Cardiac fibroblast (primary cell): ENCODE results near the gene LRRC46.

Experiments used
- DNase-seq, 2 donors: peaks; one replicate each; pipeline versions ENCODE4 v3.0.0 to v3.0.0-alpha.2; 2010; ENCODE audit warnings: low read depth in 2 of 2
- H3K4me3 ChIP-seq, 2 donors: replicated peaks in 1 of 2; 1 replicate in 1 of 2; 2 replicates in 1 of 2; pipeline ENCODE4 v1.5.1; 2011; ENCODE audit warnings: low read depth in 2 of 2, low read length in 2 of 2, mild to moderate bottlenecking in 2 of 2, moderate library complexity in 1 of 2
- CTCF ChIP-seq: IDR thresholded peaks from one replicate; pipeline ENCODE4 v1.5.1; 2011; ENCODE audit warnings: low read depth, mild to moderate bottlenecking, low read length, inconsistent platforms

LRRC46 gene

DNA sequence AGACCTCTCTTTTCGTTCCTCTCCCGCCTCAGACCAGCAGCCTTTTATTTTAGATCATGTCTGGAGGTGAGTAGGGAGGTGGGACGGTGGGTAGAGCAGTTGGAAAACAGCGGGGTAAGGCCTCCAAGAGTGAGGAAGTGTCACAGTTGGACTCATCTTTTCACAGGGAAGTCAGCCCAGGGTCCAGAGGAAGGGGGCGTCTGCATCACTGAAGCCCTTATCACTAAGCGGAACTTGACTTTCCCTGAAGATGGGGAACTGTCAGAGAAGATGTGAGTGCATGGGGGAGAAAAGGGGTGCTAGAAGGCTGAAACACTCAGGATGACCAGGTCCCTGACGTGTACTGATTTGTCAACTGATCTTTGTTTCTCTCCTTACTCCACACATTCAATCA lies 461 bp downstream of the LRRC46 start:
- no peak for DNase-seq
- no peak for TF ChIP-seq CTCF
- peak overlapping the region; percentile 67 to 93 for H3K4me3 ChIP-seq

- no peak for TF ChIP-seq CTCF
- H3K4me3 ChIP-seq: no peak overlapping the region
- no peak for DNase-seq
Observed at GRCh38 chr17:47834756-47835155, 3.3 kb downstream of the LRRC46 start.

DNA sequence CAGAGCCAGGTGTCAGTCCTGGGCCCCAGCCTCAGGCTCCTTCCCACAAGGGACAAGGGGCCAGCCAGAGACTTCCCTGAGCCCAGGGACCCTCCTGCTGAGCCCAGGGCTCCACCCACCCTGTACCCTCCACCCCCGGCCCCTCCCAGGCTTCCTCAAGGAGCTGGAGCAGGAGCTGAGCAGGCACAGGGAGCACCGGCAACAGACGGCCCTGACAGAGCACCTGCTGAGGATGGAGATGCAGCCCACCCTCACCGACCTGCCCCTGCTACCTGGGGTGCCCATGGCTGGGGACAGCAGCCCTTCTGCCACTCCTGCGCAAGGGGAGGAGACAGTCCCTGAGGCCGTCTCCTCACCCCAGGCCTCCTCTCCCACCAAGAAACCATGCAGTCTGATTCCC lies 5.1 kb downstream of the LRRC46 start:
- TF ChIP-seq CTCF: no peak
- DNase-seq: no peak
- no peak overlapping the region for H3K4me3 ChIP-seq

DNA sequence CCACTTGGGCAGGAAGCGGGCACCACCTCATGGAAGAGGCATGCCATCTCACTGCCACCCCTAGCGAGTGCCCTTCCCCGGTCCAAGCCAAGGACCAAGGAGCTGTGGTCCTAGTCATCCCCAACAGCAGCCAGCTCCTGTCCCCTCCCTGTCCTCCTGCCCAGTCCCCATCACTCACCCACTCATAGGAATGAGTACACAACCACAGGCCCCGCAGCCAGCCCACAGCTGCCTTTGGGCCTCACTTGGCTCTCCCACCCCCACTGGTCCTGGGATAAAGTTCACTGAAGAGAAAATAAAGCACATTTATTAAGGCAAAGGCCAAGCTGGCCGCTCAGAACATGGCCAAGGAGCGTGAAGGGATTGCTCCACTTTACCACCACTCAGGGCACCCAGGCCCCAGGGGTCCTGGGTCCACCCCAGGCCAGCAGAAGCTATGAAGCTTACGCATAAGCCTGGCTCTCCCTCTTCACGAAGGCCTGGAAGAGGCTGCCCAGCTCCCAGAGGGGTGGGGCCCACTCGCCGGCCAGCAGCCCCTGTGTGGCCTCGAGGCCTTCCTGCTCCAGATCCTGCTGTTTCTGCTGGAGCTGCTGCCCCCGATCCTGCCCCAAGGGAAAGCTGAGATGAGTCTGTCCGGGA lies 6.0 kb downstream of the LRRC46 start:
- no peak overlapping the region for H3K4me3 ChIP-seq
- DNase-seq: peak in 1 of 2 donors; percentile 26
- no peak for TF ChIP-seq CTCF

DNA sequence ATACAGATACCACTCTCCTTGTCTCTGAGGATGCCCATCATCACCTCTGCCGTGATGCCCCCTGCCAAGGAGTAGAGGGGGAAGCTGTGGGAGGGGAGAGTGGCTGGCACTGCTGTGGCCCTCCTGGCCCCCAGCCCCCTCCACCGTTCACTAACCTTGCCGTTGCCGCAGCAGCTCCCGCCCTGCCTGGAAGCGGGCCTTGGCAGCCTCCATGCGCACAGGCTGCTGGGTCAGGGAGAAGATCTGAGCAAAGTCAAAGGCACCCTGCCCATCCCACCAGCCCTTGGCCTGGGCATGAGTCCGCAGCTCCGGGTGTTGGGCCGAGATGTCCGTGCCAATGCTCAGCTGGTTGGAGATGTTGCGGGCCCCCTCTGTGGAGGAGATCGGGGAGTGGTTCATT lies 7.2 kb downstream of the LRRC46 start:
- DNase-seq: no peak
- H3K4me3 ChIP-seq: no peak overlapping the region
- TF ChIP-seq CTCF: no peak

GRCh38 chr17:47839071-47839470 lies 7.6 kb downstream of the LRRC46 start:
- no peak for DNase-seq
- no peak overlapping the region for H3K4me3 ChIP-seq
- TF ChIP-seq CTCF: no peak
